GM23338 (cell line): ENCODE data around the gene INPP1. TPM values are rescaled to one million over a fixed set of nuclear protein-coding genes. Genes with fewer than 3 reads are reported as not detected.

Experiments used
- ATAC-seq: fragments of 200-7000 bp; cut with Tn5 transposase; 3 replicates; pipeline ENCODE4 v1.9.1; 2020
- DNase-seq: peaks from one replicate; pipeline ENCODE4 v3.0.0-alpha.2; 2015; ENCODE audit warnings: low spot score
- H2AFZ ChIP-seq: fragments of 200-600 bp; sonication (generic); 2 replicates; pipeline ENCODE4 v1.8.0; 2016; ENCODE audit warnings: antibody characterized with exemption, mild to moderate bottlenecking, moderate library complexity
- H3F3A ChIP-seq: fragments of 200-600 bp; sonication (generic); replicated peaks from 2 replicates; pipeline ENCODE4 v1.8.0; 2017; ENCODE audit warnings: antibody characterized with exemption, mixed run types, low read depth
- H3K27ac ChIP-seq: fragments of 200-600 bp; sonication (generic); 2 replicates; pipeline ENCODE4 v1.6.1; 2016; ENCODE audit warnings: low read depth
- H3K27me3 ChIP-seq: fragments of 200-600 bp; sonication (generic); 2 replicates; pipeline ENCODE4 v1.8.0; 2016; ENCODE audit warnings: mild to moderate bottlenecking, mixed run types, moderate library complexity; ENCODE audit not compliant: insufficient read depth
- H3K36me3 ChIP-seq: fragments of 200-600 bp; sonication (generic); 2 replicates; pipeline ENCODE4 v1.8.0; 2016; ENCODE audit warnings: mild to moderate bottlenecking; ENCODE audit not compliant: insufficient read depth
- H3K4me1 ChIP-seq: fragments of 200-600 bp; sonication (generic); 2 replicates; pipeline ENCODE4 v1.8.0; 2016; ENCODE audit warnings: mild to moderate bottlenecking, moderate library complexity; ENCODE audit not compliant: insufficient read depth
- H3K4me2 ChIP-seq: fragments of 200-600 bp; sonication (generic); 2 replicates; pipeline ENCODE4 v1.7.1; 2017; ENCODE audit warnings: mixed run types
- H3K4me3 ChIP-seq: fragments of 200-600 bp; sonication (generic); 2 replicates; pipeline ENCODE4 v1.6.1; 2016; ENCODE audit warnings: mixed run types
- H3K79me2 ChIP-seq: fragments of 200-600 bp; sonication (generic); replicated peaks from 2 replicates; pipeline ENCODE4 v1.8.0; 2017; ENCODE audit warnings: mild to moderate bottlenecking; ENCODE audit not compliant: insufficient read depth
- H3K9me2 ChIP-seq: fragments of 200-600 bp; sonication (generic); 2 replicates; pipeline ENCODE4 v1.8.0; 2017; ENCODE audit not compliant: insufficient read depth
- H4K20me1 ChIP-seq: fragments of 200-600 bp; sonication (generic); replicated peaks from 2 replicates; pipeline ENCODE4 v1.8.0; 2017; ENCODE audit warnings: mild to moderate bottlenecking; ENCODE audit not compliant: insufficient read depth
- H3K27ac Mint-ChIP-seq: 2 replicates; pipeline ENCODE4 v1.8.0; 2020; ENCODE audit warnings: inconsistent platforms, mild to moderate bottlenecking, moderate library complexity, mixed read lengths
- H3K27me3 Mint-ChIP-seq: 3 replicates; pipeline ENCODE4 v1.8.0; 2022; ENCODE audit warnings: low read depth, mild to moderate bottlenecking, moderate library complexity, mixed read lengths, inconsistent platforms; ENCODE audit not compliant: insufficient read depth, poor library complexity
- H3K36me3 Mint-ChIP-seq: 3 replicates; pipeline ENCODE4 v1.8.0; 2021; ENCODE audit warnings: low read depth, mild to moderate bottlenecking, inconsistent platforms, moderate library complexity, mixed read lengths
- H3K4me1 Mint-ChIP-seq: 3 replicates; pipeline ENCODE4 v1.8.0; 2020; ENCODE audit warnings: mild to moderate bottlenecking, inconsistent platforms, mixed read lengths
- H3K4me3 Mint-ChIP-seq: 3 replicates; pipeline ENCODE4 v1.8.0; 2021; ENCODE audit warnings: moderate library complexity, mild to moderate bottlenecking, inconsistent platforms, mixed read lengths
- H3K9me3 Mint-ChIP-seq: 3 replicates; pipeline ENCODE4 v1.8.0; 2020; ENCODE audit warnings: moderate library complexity, mild to moderate bottlenecking, inconsistent platforms, mixed read lengths
- CREB1 ChIP-seq: fragments of 250-450 bp; sonication (Bioruptor Pico); IDR thresholded peaks from 2 replicates; pipeline ENCODE4 v1.5.0; 2020; ENCODE audit warnings: low read depth, mild to moderate bottlenecking, moderate library complexity
- EZH2 ChIP-seq: fragments of 200-600 bp; sonication (generic); IDR thresholded peaks from one replicate; pipeline ENCODE4 v1.8.0; 2017; ENCODE audit warnings: antibody characterized with exemption, mild to moderate bottlenecking, low read depth; ENCODE audit not compliant: unreplicated experiment
- EZH2phosphoT487 ChIP-seq: fragments of 200-600 bp; sonication (generic); IDR thresholded peaks from one replicate; pipeline ENCODE4 v1.8.1; 2018; ENCODE audit warnings: antibody characterized with exemption; ENCODE audit not compliant: unreplicated experiment
- JUNB ChIP-seq: IDR thresholded peaks from one replicate; pipeline ENCODE4 v1.6.1; 2016; ENCODE audit warnings: antibody characterized with exemption; ENCODE audit not compliant: unreplicated experiment
- NANOG ChIP-seq: IDR thresholded peaks from 2 replicates; pipeline ENCODE4 v1.6.1; 2016; ENCODE audit warnings: antibody characterized with exemption, borderline replicate concordance
- POLR2AphosphoS5 ChIP-seq: IDR thresholded peaks from 2 replicates; pipeline ENCODE4 v1.6.1; 2016; ENCODE audit warnings: antibody characterized with exemption, low read depth
- STAT1 ChIP-seq: IDR thresholded peaks from one replicate; pipeline ENCODE4 v1.6.1; 2016; ENCODE audit warnings: antibody characterized with exemption; ENCODE audit not compliant: unreplicated experiment
- ZNF114 ChIP-seq: fragments of 250-450 bp; sonication (Bioruptor Pico); IDR thresholded peaks from 2 replicates; pipeline ENCODE4 v1.5.0; 2020; ENCODE audit warnings: mild to moderate bottlenecking, moderate library complexity
- ZNF331 ChIP-seq: fragments of 250-450 bp; sonication (Bioruptor Pico); IDR thresholded peaks from 2 replicates; pipeline ENCODE4 v1.5.0; 2020; ENCODE audit warnings: low read depth, mild to moderate bottlenecking, moderate library complexity
- polyA plus RNA-seq: library from polyadenylated mRNA; unstranded; fragments of >200 nt; fragmentation: Nextera tagmentation; extraction: Ambion mirVana; gene quantifications from 2 replicates; pipeline ENCODE4 v1.2.1, GENCODE V29; 2016
- total RNA-seq: library from RNA; depleted of rRNA; stranded (reverse); fragments of >200 nt; shearing (Covaris generic); gene quantifications from 2 replicates; pipeline ENCODE4 v1.2.3, GENCODE V29; 2014
- TF ChIP-seq, protein P1 (sequence below), 2 experiments: fragments of 200-600 bp in 1 of 2; sonication (generic) in 1 of 2; conservative IDR thresholded peaks; 2 replicates each; pipeline versions ENCODE4 v1.5.1 to v1.6.1; 2016 to 2017; ENCODE audit warnings: antibody characterized with exemption in 2 of 2, low read depth in 2 of 2, mild to moderate bottlenecking in 2 of 2, moderate library complexity in 1 of 2
- TF ChIP-seq, protein P2 (sequence below): fragments of 250-450 bp; sonication (Bioruptor Pico); IDR thresholded peaks from 2 replicates; pipeline ENCODE4 v1.5.0; 2020; ENCODE audit warnings: mild to moderate bottlenecking, moderate library complexity
- TF ChIP-seq, protein P3 (sequence below): IDR thresholded peaks from 2 replicates; pipeline ENCODE4 v1.6.1; 2016; ENCODE audit warnings: antibody characterized with exemption

INPP1 gene
- total and polyA plus RNA-seq, 2 experiments from 2014 or later: 2.6 to 6.5 TPM

DNA sequence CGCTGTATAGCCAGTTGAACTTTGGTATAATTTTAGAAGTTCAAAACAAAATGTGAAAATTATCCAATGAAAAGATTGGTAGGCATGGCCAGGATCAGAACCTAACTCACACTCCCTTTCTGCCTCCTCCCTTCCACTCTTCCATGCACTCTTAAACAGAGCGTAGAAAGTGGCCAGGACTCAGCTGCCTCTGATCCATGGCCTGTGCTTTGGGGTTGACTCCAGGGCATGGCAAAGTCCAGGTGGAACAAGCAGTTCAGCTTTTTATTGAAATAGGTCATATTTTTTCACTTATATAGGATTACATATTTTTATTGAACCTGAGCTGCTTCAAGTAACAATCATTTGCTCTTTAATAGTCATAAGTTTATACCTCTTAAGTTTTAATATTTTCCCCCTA is 26.2 kb downstream of the INPP1 start:
- no peaks in the 10 kb centered on the region for H3K36me3 Mint-ChIP-seq
- Histone ChIP-seq H3K4me3 (no peak overlapping the region), H3F3A (no peaks in the 10 kb centered on the region), H3K27ac (no peak overlapping the region), H3K9me2 (no peaks in the 10 kb centered on the region), H3K27me3 (no peaks in the 10 kb centered on the region), H4K20me1 (no peaks in the 10 kb centered on the region), H3K36me3 (no peaks in the 10 kb centered on the region), H3K4me2 (no peak overlapping the region), H3K79me2 (no peaks in the 10 kb centered on the region), H3K4me1 (no peaks in the 10 kb centered on the region), H2AFZ (no peak overlapping the region)
- no peak overlapping the region for H3K4me3 Mint-ChIP-seq
- ATAC-seq: no peak
- H3K4me1 Mint-ChIP-seq: no peaks in the 10 kb centered on the region
- H3K27me3 Mint-ChIP-seq: peaks cover 2% of the 10 kb centered on the region
- H3K9me3 Mint-ChIP-seq: no peaks in the 10 kb centered on the region
- TF ChIP-seq EZH2 (no peak), STAT1 (no peak), ZNF114 (CRISPR knock-in tag) (no peak), POLR2AphosphoS5 (no peak), NANOG (no peak)
- H3K27ac Mint-ChIP-seq: no peak overlapping the region
- DNase-seq: no peak

DNA sequence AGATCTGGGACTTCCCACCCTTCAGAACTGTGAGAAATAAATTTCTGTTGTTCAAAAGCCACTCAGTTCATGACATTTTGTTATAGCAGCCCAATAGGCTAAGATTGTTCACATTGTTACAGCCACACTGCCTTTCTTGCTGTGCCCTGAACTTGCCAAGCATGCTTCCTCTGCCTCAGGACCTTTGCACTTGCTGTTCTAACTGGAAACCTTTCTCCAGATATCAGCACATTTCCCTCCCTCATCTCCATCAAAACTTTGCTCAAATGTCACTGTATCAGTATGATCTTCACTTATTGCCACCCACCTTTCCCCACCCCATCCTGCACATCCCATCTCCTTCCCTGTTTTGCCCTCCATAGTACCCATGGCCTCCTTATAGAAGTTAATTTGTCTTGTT is 32.7 kb downstream of the INPP1 start:
- no peaks in the 10 kb centered on the region for H3K36me3 ChIP-seq
- H3K27ac ChIP-seq: no peak overlapping the region
- TF ChIP-seq EZH2phosphoT487 (no peak), JUNB (no peak), ZNF331 (CRISPR knock-in tag) (no peak), NANOG (no peak), CREB1 (CRISPR knock-in tag) (no peak), POLR2AphosphoS5 (no peak)
- TF ChIP-seq, protein P1, sequence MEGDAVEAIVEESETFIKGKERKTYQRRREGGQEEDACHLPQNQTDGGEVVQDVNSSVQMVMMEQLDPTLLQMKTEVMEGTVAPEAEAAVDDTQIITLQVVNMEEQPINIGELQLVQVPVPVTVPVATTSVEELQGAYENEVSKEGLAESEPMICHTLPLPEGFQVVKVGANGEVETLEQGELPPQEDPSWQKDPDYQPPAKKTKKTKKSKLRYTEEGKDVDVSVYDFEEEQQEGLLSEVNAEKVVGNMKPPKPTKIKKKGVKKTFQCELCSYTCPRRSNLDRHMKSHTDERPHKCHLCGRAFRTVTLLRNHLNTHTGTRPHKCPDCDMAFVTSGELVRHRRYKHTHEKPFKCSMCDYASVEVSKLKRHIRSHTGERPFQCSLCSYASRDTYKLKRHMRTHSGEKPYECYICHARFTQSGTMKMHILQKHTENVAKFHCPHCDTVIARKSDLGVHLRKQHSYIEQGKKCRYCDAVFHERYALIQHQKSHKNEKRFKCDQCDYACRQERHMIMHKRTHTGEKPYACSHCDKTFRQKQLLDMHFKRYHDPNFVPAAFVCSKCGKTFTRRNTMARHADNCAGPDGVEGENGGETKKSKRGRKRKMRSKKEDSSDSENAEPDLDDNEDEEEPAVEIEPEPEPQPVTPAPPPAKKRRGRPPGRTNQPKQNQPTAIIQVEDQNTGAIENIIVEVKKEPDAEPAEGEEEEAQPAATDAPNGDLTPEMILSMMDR (conservative IDR thresholded peaks at IDR 0.05; ENCODE audit: low read depth in 2 of 2): no peak
- TF ChIP-seq, protein P2, sequence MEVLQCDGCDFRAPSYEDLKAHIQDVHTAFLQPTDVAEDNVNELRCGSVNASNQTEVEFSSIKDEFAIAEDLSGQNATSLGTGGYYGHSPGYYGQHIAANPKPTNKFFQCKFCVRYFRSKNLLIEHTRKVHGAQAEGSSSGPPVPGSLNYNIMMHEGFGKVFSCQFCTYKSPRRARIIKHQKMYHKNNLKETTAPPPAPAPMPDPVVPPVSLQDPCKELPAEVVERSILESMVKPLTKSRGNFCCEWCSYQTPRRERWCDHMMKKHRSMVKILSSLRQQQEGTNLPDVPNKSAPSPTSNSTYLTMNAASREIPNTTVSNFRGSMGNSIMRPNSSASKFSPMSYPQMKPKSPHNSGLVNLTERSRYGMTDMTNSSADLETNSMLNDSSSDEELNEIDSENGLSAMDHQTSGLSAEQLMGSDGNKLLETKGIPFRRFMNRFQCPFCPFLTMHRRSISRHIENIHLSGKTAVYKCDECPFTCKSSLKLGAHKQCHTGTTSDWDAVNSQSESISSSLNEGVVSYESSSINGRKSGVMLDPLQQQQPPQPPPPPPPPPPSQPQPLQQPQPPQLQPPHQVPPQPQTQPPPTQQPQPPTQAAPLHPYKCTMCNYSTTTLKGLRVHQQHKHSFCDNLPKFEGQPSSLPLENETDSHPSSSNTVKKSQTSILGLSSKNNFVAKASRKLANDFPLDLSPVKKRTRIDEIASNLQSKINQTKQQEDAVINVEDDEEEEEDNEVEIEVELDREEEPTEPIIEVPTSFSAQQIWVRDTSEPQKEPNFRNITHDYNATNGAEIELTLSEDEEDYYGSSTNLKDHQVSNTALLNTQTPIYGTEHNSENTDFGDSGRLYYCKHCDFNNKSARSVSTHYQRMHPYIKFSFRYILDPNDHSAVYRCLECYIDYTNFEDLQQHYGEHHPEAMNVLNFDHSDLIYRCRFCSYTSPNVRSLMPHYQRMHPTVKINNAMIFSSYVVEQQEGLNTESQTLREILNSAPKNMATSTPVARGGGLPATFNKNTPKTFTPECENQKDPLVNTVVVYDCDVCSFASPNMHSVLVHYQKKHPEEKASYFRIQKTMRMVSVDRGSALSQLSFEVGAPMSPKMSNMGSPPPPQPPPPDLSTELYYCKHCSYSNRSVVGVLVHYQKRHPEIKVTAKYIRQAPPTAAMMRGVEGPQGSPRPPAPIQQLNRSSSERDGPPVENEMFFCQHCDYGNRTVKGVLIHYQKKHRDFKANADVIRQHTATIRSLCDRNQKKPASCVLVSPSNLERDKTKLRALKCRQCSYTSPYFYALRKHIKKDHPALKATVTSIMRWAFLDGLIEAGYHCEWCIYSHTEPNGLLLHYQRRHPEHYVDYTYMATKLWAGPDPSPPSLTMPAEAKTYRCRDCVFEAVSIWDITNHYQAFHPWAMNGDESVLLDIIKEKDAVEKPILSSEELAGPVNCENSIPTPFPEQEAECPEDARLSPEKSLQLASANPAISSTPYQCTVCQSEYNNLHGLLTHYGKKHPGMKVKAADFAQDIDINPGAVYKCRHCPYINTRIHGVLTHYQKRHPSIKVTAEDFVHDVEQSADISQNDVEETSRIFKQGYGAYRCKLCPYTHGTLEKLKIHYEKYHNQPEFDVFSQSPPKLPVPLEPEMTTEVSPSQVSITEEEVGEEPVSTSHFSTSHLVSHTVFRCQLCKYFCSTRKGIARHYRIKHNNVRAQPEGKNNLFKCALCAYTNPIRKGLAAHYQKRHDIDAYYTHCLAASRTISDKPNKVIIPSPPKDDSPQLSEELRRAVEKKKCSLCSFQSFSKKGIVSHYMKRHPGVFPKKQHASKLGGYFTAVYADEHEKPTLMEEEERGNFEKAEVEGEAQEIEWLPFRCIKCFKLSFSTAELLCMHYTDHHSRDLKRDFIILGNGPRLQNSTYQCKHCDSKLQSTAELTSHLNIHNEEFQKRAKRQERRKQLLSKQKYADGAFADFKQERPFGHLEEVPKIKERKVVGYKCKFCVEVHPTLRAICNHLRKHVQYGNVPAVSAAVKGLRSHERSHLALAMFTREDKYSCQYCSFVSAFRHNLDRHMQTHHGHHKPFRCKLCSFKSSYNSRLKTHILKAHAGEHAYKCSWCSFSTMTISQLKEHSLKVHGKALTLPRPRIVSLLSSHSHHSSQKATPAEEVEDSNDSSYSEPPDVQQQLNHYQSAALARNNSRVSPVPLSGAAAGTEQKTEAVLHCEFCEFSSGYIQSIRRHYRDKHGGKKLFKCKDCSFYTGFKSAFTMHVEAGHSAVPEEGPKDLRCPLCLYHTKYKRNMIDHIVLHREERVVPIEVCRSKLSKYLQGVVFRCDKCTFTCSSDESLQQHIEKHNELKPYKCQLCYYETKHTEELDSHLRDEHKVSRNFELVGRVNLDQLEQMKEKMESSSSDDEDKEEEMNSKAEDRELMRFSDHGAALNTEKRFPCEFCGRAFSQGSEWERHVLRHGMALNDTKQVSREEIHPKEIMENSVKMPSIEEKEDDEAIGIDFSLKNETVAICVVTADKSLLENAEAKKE (CRISPR knock-in tag): no peak
- TF ChIP-seq, protein P3, sequence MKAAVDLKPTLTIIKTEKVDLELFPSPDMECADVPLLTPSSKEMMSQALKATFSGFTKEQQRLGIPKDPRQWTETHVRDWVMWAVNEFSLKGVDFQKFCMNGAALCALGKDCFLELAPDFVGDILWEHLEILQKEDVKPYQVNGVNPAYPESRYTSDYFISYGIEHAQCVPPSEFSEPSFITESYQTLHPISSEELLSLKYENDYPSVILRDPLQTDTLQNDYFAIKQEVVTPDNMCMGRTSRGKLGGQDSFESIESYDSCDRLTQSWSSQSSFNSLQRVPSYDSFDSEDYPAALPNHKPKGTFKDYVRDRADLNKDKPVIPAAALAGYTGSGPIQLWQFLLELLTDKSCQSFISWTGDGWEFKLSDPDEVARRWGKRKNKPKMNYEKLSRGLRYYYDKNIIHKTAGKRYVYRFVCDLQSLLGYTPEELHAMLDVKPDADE: no peak
- no peaks in the 10 kb centered on the region for H3K36me3 Mint-ChIP-seq
- H3K4me1 ChIP-seq: peaks cover 7% of the 10 kb centered on the region; the same call in 1 of the 2 replicates
- no peak for ATAC-seq
- H4K20me1 ChIP-seq: no peaks in the 10 kb centered on the region
- H3K4me3 Mint-ChIP-seq: no peak overlapping the region
- H3K9me2 ChIP-seq: no peaks in the 10 kb centered on the region
- no peak overlapping the region for H3K27ac Mint-ChIP-seq
- H3K27me3 ChIP-seq: no peaks in the 10 kb centered on the region
- peaks cover 4% of the 10 kb centered on the region for H3K27me3 Mint-ChIP-seq
- no peak overlapping the region for H2AFZ ChIP-seq
- no peaks in the 10 kb centered on the region for H3K79me2 ChIP-seq
- H3K4me3 ChIP-seq: no peak overlapping the region
- no peak overlapping the region for H3K4me2 ChIP-seq
- DNase-seq: no peak
- H3F3A ChIP-seq: no peaks in the 10 kb centered on the region
- no peaks in the 10 kb centered on the region for H3K9me3 Mint-ChIP-seq
- H3K4me1 Mint-ChIP-seq: peaks cover 2% of the 10 kb centered on the region; the same call in 1 of the 3 replicates
